CD14-positive monocyte (primary cell): ENCODE data around the gene NCDN. TPM values are rescaled to one million over a fixed set of nuclear protein-coding genes. Genes with fewer than 3 reads are reported as not detected.

Experiments used
- DNase-seq, 3 donors: peaks; one replicate each; pipeline ENCODE4 v3.0.0-alpha.2; 2011 to 2022
- H2AFZ ChIP-seq: 2 replicates; pipeline ENCODE4 v1.6.0; 2012; ENCODE audit warnings: mild to moderate bottlenecking, low read depth, low read length, inconsistent platforms; ENCODE audit not compliant: insufficient read depth, poor library complexity, severe bottlenecking
- H3K27ac ChIP-seq, 2 donors: 1 replicate in 1 of 2; 2 replicates in 1 of 2; pipeline ENCODE4 v1.5.1; 2012 to 2013; ENCODE audit warnings: low read length in 2 of 2, control low read depth in 1 of 2, inconsistent platforms in 1 of 2, low read depth in 1 of 2, mild to moderate bottlenecking in 1 of 2
- H3K27me3 ChIP-seq, 2 donors: one replicate each; pipeline versions ENCODE4 v1.6.0 to v1.6.1; 2011 to 2013; ENCODE audit warnings: low read length in 2 of 2; ENCODE audit not compliant: control insufficient read depth in 2 of 2, insufficient read depth in 2 of 2
- H3K36me3 ChIP-seq, 2 donors: replicated peaks in 1 of 2; 1 replicate in 1 of 2; 2 replicates in 1 of 2; pipeline versions ENCODE4 v1.5.1 to v1.6.1; 2012 to 2013; ENCODE audit warnings: low read length in 2 of 2, control low read depth in 1 of 2, inconsistent platforms in 1 of 2, mild to moderate bottlenecking in 1 of 2; ENCODE audit not compliant: insufficient read depth in 2 of 2, control insufficient read depth in 1 of 2
- H3K4me1 ChIP-seq, 2 donors: 1 replicate in 1 of 2; 2 replicates in 1 of 2; pipeline versions ENCODE4 v1.5.1 to v1.6.1; 2012 to 2013; ENCODE audit warnings: low read length in 2 of 2, control low read depth in 1 of 2, inconsistent platforms in 1 of 2, mild to moderate bottlenecking in 1 of 2, moderate library complexity in 1 of 2; ENCODE audit not compliant: insufficient read depth in 2 of 2, control insufficient read depth in 1 of 2
- H3K4me2 ChIP-seq: replicated peaks from 2 replicates; pipeline ENCODE3; 2012; ENCODE audit warnings: low read length, moderate library complexity, mild to moderate bottlenecking; ENCODE audit not compliant: poor library complexity, severe bottlenecking; ENCODE audit errors: extremely low read depth
- H3K4me3 ChIP-seq, 3 experiments: fragments of 200-600 bp in 1 of 3; sonication (generic) in 1 of 3; replicated peaks in 1 of 3; 1 replicate in 2 of 3; 2 replicates in 1 of 3; pipeline ENCODE4 v1.5.1; 2011 to 2013; ENCODE audit warnings: low read length in 3 of 3, mild to moderate bottlenecking in 3 of 3, control low read depth in 2 of 3, low read depth in 2 of 3, inconsistent platforms in 1 of 3, moderate library complexity in 1 of 3
- H3K79me2 ChIP-seq: 2 replicates; pipeline ENCODE4 v1.6.0; 2012; ENCODE audit warnings: mild to moderate bottlenecking, control low read depth, inconsistent platforms, low read length, moderate library complexity; ENCODE audit not compliant: insufficient read depth
- H3K9ac ChIP-seq: 2 replicates; pipeline ENCODE4 v1.6.0; 2017; ENCODE audit warnings: low read length, mild to moderate bottlenecking; ENCODE audit not compliant: insufficient read depth, poor library complexity, severe bottlenecking
- H3K9me3 ChIP-seq, 2 donors: replicated peaks in 1 of 2; 1 replicate in 1 of 2; 2 replicates in 1 of 2; pipeline versions ENCODE4 v1.5.1 to v1.6.1; 2012 to 2013; ENCODE audit warnings: low read length in 2 of 2, control low read depth in 1 of 2; ENCODE audit not compliant: control insufficient read depth in 1 of 2, insufficient read depth in 1 of 2
- H4K20me1 ChIP-seq: 2 replicates; pipeline ENCODE4 v1.6.0; 2012; ENCODE audit warnings: mild to moderate bottlenecking, low read length, control low read depth, moderate library complexity; ENCODE audit not compliant: insufficient read depth
- H3K27ac Mint-ChIP-seq, 7 donors: one replicate each; pipeline ENCODE4 v1.8.0; 2020; ENCODE audit warnings: mild to moderate bottlenecking in 7 of 7, mixed read lengths in 7 of 7, moderate library complexity in 6 of 7, inconsistent platforms in 2 of 7
- H3K27me3 Mint-ChIP-seq, 3 donors: one replicate each; pipeline ENCODE4 v1.8.0; 2021 to 2022; ENCODE audit warnings: low read depth in 3 of 3, mild to moderate bottlenecking in 3 of 3, mixed read lengths in 3 of 3, moderate library complexity in 3 of 3, inconsistent platforms in 1 of 3
- H3K36me3 Mint-ChIP-seq, 2 donors: one replicate each; pipeline ENCODE4 v1.8.0; 2020; ENCODE audit warnings: mixed read lengths in 2 of 2, inconsistent platforms in 1 of 2, mild to moderate bottlenecking in 1 of 2
- H3K4me1 Mint-ChIP-seq: one replicate; pipeline ENCODE4 v1.8.0; 2020; ENCODE audit warnings: mild to moderate bottlenecking, mixed read lengths
- H3K4me3 Mint-ChIP-seq, 2 donors: one replicate each; pipeline ENCODE4 v1.8.0; 2020; ENCODE audit warnings: mild to moderate bottlenecking in 2 of 2, mixed read lengths in 2 of 2, moderate library complexity in 1 of 2
- H3K9me3 Mint-ChIP-seq, 7 donors: one replicate each; pipeline ENCODE4 v1.8.0; 2020 to 2022; ENCODE audit warnings: mixed read lengths in 7 of 7, mild to moderate bottlenecking in 6 of 7, moderate library complexity in 6 of 7, inconsistent platforms in 2 of 7
- WGBS: methylation state at CpG from one replicate; pipeline ENCODE4 v1.1.5; 2013; ENCODE audit warnings: missing lambda C conversion rate; ENCODE audit not compliant: insufficient coverage; 5-methylcytosine and 5-hydroxymethylcytosine counted together
- intact Hi-C, 2 donors: fragments of 100-400 bp; cut with micrococcal nuclease; formaldehyde crosslinking; loops; one replicate each; pipeline versions ENCODE4 v1.15.0 to v1.15.1; 2023
- polyA plus RNA-seq, 3 donors: library from polyadenylated mRNA; depleted of rRNA in 1 of 3; unstranded in 2 of 3; stranded (reverse) in 1 of 3; fragments of 300-500 nt in 2 of 3; fragments of >200 nt in 1 of 3; fragmentation: Illumina TruSeq in 2 of 3; gene quantifications; 1 replicate in 2 of 3; 2 replicates in 1 of 3; pipeline ENCODE4 v1.2.3, GENCODE V29; 2012 to 2021
- TF ChIP-seq, protein P1 (sequence below): fragments of 200-600 bp; IDR thresholded peaks from one replicate; pipeline ENCODE4 v1.8.0; 2022; ENCODE audit warnings: antibody characterized with exemption, mild to moderate bottlenecking

NCDN gene
- polyA plus RNA-seq, 3 donors = 5.0 to 7.9 (median 7.0) TPM

- intact Hi-C loops = no loop called here
- peaks cover 27 to 31% of the 10 kb centered on the region in 2 donors for H3K4me1 ChIP-seq
- no peak overlapping the region for H3K27ac Mint-ChIP-seq
These were observed 11.0 kb upstream of the NCDN start for GRCh38 chr1:35546614-35547013.

DNA sequence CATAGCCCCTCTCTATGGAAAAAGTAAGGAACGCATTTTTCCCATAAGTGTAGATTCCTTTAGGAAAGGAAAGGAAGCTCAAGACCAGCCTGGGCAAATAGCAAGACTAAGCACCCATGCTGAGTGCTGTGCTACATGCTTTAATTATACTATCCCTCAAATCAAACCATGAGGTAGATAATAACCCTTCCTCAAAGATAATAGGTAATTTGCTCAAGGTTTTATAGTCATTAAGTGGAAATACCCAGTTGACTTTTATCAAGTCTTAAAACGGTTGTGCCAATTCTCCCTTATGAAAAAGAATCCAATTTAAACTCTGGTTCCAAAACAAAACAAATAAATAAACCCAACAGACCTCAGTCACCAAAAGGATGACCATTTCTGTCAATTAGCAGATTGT lies 3.7 kb upstream of the NCDN start:
- Histone ChIP-seq H3K27me3 (no peaks in the 10 kb centered on the region), H3K79me2 (peaks cover 83% of the 10 kb centered on the region), H3K9me3 (no peaks in the 10 kb centered on the region), H4K20me1 (peaks cover 25% of the 10 kb centered on the region), H3K4me2 (no peak overlapping the region), H3K27ac (no peak overlapping the region), H3K36me3 (peaks cover 45 to 56% of the 10 kb centered on the region in 2 donors), H2AFZ (no peak overlapping the region), H3K4me1 (peaks cover 27 to 31% of the 10 kb centered on the region in 2 donors), H3K4me3 (no peak overlapping the region), H3K9ac (no peak overlapping the region)
- peaks cover 41 to 54% of the 10 kb centered on the region in 2 donors for H3K36me3 Mint-ChIP-seq
- WGBS = no CpG with 5 or more reads among the region's 2 CpGs
- intact Hi-C loops = loop anchor here (10.0 kb wide), 2 partner anchors 209 to 359 kb away; partner anchors contain the start of gene SFPQ (in 1 of the 2)
- H3K27me3 Mint-ChIP-seq = peaks cover 0 to 1% (median 0%) of the 10 kb centered on the region in 3 donors
- peaks cover 40% of the 10 kb centered on the region for H3K4me1 Mint-ChIP-seq
- no peak for DNase-seq
- H3K27ac Mint-ChIP-seq = peak overlapping the region in 1 of 7 donors; percentile 23
- TF ChIP-seq, protein P1, sequence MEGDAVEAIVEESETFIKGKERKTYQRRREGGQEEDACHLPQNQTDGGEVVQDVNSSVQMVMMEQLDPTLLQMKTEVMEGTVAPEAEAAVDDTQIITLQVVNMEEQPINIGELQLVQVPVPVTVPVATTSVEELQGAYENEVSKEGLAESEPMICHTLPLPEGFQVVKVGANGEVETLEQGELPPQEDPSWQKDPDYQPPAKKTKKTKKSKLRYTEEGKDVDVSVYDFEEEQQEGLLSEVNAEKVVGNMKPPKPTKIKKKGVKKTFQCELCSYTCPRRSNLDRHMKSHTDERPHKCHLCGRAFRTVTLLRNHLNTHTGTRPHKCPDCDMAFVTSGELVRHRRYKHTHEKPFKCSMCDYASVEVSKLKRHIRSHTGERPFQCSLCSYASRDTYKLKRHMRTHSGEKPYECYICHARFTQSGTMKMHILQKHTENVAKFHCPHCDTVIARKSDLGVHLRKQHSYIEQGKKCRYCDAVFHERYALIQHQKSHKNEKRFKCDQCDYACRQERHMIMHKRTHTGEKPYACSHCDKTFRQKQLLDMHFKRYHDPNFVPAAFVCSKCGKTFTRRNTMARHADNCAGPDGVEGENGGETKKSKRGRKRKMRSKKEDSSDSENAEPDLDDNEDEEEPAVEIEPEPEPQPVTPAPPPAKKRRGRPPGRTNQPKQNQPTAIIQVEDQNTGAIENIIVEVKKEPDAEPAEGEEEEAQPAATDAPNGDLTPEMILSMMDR = no peak
- no peaks in the 10 kb centered on the region for H3K9me3 Mint-ChIP-seq
- H3K4me3 Mint-ChIP-seq = no peak overlapping the region

More at GRCh38 chr1:35546614-35547013, 11.0 kb upstream of the NCDN start:
- Mint-ChIP-seq H3K4me3 (no peak overlapping the region), H3K9me3 (no peaks in the 10 kb centered on the region), H3K4me1 (peaks cover 36% of the 10 kb centered on the region), H3K36me3 (peaks cover 38 to 60% of the 10 kb centered on the region in 2 donors), H3K27me3 (peaks cover 0 to 2% (median 0%) of the 10 kb centered on the region in 3 donors)
- Histone ChIP-seq H3K27ac (peak overlapping the region in 1 of 2 donors; percentile 12), H4K20me1 (peaks cover 17% of the 10 kb centered on the region), H3K36me3 (peaks cover 30 to 55% of the 10 kb centered on the region in 2 donors), H3K4me3 (no peak overlapping the region), H2AFZ (no peak overlapping the region), H3K9me3 (no peaks in the 10 kb centered on the region), H3K27me3 (no peaks in the 10 kb centered on the region), H3K79me2 (peaks cover 88% of the 10 kb centered on the region), H3K9ac (no peak overlapping the region), H3K4me2 (no peak overlapping the region)
- TF ChIP-seq, protein P1 = no peak
- DNase-seq = no peak
- WGBS = no CpG with 5 or more reads among the region's 1 CpG
